Upper lobe of left lung (tissue), 6 donors: ENCODE measurements around the gene FNDC7. TPM values are rescaled to one million over a fixed set of nuclear protein-coding genes. Genes with fewer than 3 reads are reported as not detected.
"Not testable (repeated sequence)": the region's sequence is repeated elsewhere in the genome, so short reads cannot be mapped to it uniquely, and the experiment has no call there.

Experiments used
- ATAC-seq, 2 donors: fragments of 200-7000 bp; cut with Tn5 transposase; one replicate each; pipeline ENCODE4 v1.9.1; 2022; ENCODE audit warnings: mild to moderate bottlenecking in 2 of 2, moderate library complexity in 2 of 2; ENCODE audit not compliant: low FRiP score in 2 of 2
- DNase-seq, 2 donors: peaks; one replicate each; pipeline ENCODE4 v3.0.0-alpha.2; 2019 to 2020
- H3K27ac ChIP-seq, 4 donors: fragments of 200-600 bp; sonication (generic); one replicate each; pipeline ENCODE4 v1.5.1; 2016 to 2019
- H3K27me3 ChIP-seq, 4 donors: fragments of 200-600 bp; sonication (generic); one replicate each; pipeline ENCODE4 v1.5.1; 2017 to 2019
- H3K36me3 ChIP-seq, 4 donors: fragments of 200-600 bp; sonication (generic); one replicate each; pipeline ENCODE4 v1.5.1; 2016 to 2019
- H3K4me1 ChIP-seq, 4 donors: fragments of 200-600 bp; sonication (generic); one replicate each; pipeline ENCODE4 v1.5.1; 2018 to 2019
- H3K4me3 ChIP-seq, 4 donors: fragments of 200-600 bp; sonication (generic); one replicate each; pipeline ENCODE4 v1.5.1; 2017 to 2019; ENCODE audit warnings: mild to moderate bottlenecking in 2 of 4, moderate library complexity in 1 of 4
- H3K9me3 ChIP-seq, 4 donors: fragments of 200-600 bp; sonication (generic); one replicate each; pipeline ENCODE4 v1.5.1; 2018 to 2019
- EP300 ChIP-seq, 4 donors: sonication (generic); formaldehyde crosslinking; IDR thresholded peaks; one replicate each; pipeline ENCODE4 v1.5.1; 2017; ENCODE audit warnings: antibody characterized with exemption in 4 of 4, control low read depth in 2 of 4
- POLR2A ChIP-seq, 4 donors: fragments of 450-650 bp; IDR thresholded peaks; one replicate each; pipeline ENCODE4 v1.5.1; 2016 to 2017; ENCODE audit warnings: antibody characterized with exemption in 4 of 4, mild to moderate bottlenecking in 2 of 4
- POLR2AphosphoS5 ChIP-seq, 2 donors: sonication (generic); formaldehyde crosslinking; IDR thresholded peaks; one replicate each; pipeline ENCODE4 v1.5.1; 2017; ENCODE audit warnings: antibody characterized with exemption in 2 of 2
- WGBS, 2 donors: methylation state at CpG; one replicate each; pipeline ENCODE4 v1.1.5; 2017 to 2018; 5-methylcytosine and 5-hydroxymethylcytosine counted together
- total RNA-seq, 6 donors: library from RNA; depleted of rRNA in 4 of 6; stranded (reverse); fragments of >200 nt in 4 of 6; gene quantifications; one replicate each; pipeline versions ENCODE4 v1.1.0 to v1.2.1, GENCODE V29; 2016 to 2021
- TF ChIP-seq, protein P1 (sequence below), 6 experiments: fragments of 450-650 bp in 4 of 6; fragments of 200-600 bp in 2 of 6; sonication (generic) in 2 of 6; IDR thresholded peaks; one replicate each; pipeline ENCODE4 v1.5.1; 2016 to 2019; ENCODE audit warnings: antibody characterized with exemption in 6 of 6
- donor health status: DM: no; HTN: no; CAD: no; lungs with moderate emphysema.
- donor health status: DM: no; HTN: yes; CAD: no; lungs with severe emphysema.

Gene FNDC7
- total RNA-seq, 6 donors from 2014 or later = 2.1 TPM; not detected in 5

DNA sequence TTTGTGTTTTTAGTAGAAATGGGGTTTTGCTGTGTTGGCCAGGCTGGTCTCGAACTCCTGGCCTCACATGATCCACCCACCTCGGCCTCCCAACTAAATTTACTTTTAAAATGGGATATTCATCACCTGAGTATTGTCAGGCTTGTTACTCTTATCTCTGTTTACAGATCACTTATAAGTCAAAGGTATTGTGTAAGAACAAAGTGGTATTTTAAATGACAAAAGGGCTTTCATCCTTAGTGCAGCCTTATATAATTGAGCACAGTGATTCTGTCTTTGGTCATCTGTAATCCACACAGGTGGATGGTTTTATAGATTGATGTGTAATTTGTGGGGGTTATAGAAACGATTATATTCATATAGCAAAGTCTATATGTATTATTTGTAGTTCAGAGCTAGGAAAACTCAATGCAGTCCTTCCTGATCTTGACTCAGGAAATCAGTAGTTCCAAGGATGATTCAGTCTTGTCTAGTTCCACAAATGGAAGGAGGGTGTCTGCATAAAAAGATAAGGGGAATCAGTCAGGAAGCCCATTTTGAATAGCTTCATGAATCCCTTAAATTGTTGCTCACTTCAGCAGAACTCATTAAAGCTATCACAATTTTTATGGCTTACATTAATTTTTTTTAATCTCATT lies 68.3 kb downstream of the FNDC7 start:
- TF ChIP-seq POLR2A (IDR thresholded peaks at IDR 0.05) (no peak), EP300 (IDR thresholded peaks at IDR 0.05) (no peak), POLR2AphosphoS5 (IDR thresholded peaks at IDR 0.05) (no peak)
- TF ChIP-seq, protein P1, sequence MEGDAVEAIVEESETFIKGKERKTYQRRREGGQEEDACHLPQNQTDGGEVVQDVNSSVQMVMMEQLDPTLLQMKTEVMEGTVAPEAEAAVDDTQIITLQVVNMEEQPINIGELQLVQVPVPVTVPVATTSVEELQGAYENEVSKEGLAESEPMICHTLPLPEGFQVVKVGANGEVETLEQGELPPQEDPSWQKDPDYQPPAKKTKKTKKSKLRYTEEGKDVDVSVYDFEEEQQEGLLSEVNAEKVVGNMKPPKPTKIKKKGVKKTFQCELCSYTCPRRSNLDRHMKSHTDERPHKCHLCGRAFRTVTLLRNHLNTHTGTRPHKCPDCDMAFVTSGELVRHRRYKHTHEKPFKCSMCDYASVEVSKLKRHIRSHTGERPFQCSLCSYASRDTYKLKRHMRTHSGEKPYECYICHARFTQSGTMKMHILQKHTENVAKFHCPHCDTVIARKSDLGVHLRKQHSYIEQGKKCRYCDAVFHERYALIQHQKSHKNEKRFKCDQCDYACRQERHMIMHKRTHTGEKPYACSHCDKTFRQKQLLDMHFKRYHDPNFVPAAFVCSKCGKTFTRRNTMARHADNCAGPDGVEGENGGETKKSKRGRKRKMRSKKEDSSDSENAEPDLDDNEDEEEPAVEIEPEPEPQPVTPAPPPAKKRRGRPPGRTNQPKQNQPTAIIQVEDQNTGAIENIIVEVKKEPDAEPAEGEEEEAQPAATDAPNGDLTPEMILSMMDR (IDR thresholded peaks at IDR 0.05) = no peak
- ATAC-seq (no peak), DNase-seq (no peak)
- Histone ChIP-seq H3K36me3 (peaks cover 12 to 97% (median 44%) of the 10 kb centered on the region in 4 donors), H3K4me3 (no peak overlapping the region), H3K27me3 (no peaks in the 10 kb centered on the region), H3K27ac (no peak overlapping the region), H3K4me1 (no peaks in the 10 kb centered on the region), H3K9me3 (peaks cover 0 to 19% (median 13%) of the 10 kb centered on the region in 4 donors)
- 77 to 78% methylated on average over 3 of the region's 3 CpGs for WGBS, 2 donors

DNA sequence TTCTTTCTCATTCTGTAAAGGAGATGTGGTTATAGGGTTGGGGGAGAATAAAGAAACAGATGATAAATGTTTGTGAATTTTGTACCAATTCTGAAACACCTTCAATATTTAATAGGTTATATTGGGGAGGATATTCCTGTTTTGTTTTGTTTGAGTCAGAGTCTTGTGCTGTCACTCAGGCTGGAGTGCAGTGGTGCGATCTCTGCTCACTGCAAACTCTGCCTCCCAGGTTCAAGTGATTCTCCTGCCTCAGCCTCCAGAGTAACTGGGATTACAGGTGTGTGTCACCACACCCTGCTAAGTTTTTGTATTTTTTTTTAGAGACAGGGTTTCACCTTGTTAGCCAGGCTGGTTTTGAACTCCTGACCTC lies 68.9 kb downstream of the FNDC7 start:
- peaks cover 0 to 21% (median 13%) of the 10 kb centered on the region in 4 donors for H3K9me3 ChIP-seq
- H3K27me3 ChIP-seq, H3K4me3 ChIP-seq, DNase-seq, ATAC-seq, H3K27ac ChIP-seq, H3K4me1 ChIP-seq: not testable (repeated sequence)
- 92 to 95% methylated on average over 1 of the region's 1 CpG for WGBS, 2 donors
- H3K36me3 ChIP-seq = peaks cover 7 to 95% (median 45%) of the 10 kb centered on the region in 4 donors

DNA sequence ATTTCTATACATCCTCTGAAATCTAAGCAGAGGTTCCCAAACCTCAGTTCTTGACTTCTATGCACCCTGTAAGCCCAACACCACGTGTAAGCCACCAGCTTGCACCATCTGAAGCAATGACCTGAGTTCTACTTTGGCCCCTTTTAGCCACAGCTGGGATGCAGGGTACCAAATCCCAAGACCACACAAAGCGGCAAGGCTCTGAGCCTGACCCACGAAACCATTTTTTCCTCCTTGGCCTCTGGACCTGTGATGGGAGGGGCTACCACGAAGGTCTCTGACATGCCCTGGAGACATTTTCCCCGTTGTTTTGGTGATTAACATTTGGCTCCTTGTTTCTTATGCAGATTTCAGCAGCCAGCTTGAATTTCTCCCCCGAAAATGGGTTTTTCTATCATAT lies 72.6 kb downstream of the FNDC7 start:
- TF ChIP-seq POLR2AphosphoS5 (IDR thresholded peaks at IDR 0.05) (no peak), POLR2A (IDR thresholded peaks at IDR 0.05) (no peak), EP300 (IDR thresholded peaks at IDR 0.05) (no peak)
- TF ChIP-seq, protein P1 (IDR thresholded peaks at IDR 0.05) = no peak
- Histone ChIP-seq H3K36me3 (peaks cover 6 to 87% (median 38%) of the 10 kb centered on the region in 4 donors), H3K27me3 (no peaks in the 10 kb centered on the region)

DNA sequence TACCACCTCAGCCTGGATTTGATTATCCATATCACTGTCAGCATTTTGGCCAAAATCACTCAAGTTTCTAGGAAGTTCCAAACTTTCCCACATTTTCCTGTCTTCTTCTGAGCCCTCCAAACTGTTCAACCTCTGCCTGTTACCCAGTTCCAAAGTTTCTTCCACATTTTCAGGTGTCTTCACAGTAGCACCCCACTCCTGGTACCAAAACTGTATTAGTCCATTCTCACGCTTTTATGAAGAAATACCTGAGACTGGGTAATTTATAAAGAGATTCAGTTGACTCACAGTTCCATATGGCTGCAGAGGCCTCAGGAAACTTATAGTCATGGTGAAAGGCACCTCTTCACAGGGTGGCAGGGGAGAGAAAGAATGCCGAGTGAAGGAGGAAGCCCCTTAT lies 73.2 kb downstream of the FNDC7 start:
- Histone ChIP-seq H3K9me3 (peaks cover 0 to 21% (median 13%) of the 10 kb centered on the region in 4 donors), H3K4me3 (no peak overlapping the region), H3K27ac (no peak overlapping the region), H3K36me3 (peaks cover 6 to 82% (median 38%) of the 10 kb centered on the region in 4 donors), H3K4me1 (no peaks in the 10 kb centered on the region), H3K27me3 (no peaks in the 10 kb centered on the region)
- 97 to 100% methylated on average over 2 of the region's 2 CpGs for WGBS, 2 donors
- no peak for ATAC-seq
- no peak for DNase-seq
- TF ChIP-seq POLR2AphosphoS5 (IDR thresholded peaks at IDR 0.05) (no peak), POLR2A (IDR thresholded peaks at IDR 0.05) (no peak), EP300 (IDR thresholded peaks at IDR 0.05) (no peak)
- TF ChIP-seq, protein P1 (IDR thresholded peaks at IDR 0.05) = no peak

More for the DNA sequence above, 72.6 kb downstream of the FNDC7 start:
- ATAC-seq (no peak), DNase-seq (no peak)
- H3K9me3 ChIP-seq = peaks cover 0 to 21% (median 13%) of the 10 kb centered on the region in 4 donors
- 96% methylated on average over 6 of the region's 6 CpGs for WGBS, 2 donors
- H3K27ac ChIP-seq = no peak overlapping the region
- H3K4me3 ChIP-seq = no peak overlapping the region
- H3K4me1 ChIP-seq = no peaks in the 10 kb centered on the region

DNA sequence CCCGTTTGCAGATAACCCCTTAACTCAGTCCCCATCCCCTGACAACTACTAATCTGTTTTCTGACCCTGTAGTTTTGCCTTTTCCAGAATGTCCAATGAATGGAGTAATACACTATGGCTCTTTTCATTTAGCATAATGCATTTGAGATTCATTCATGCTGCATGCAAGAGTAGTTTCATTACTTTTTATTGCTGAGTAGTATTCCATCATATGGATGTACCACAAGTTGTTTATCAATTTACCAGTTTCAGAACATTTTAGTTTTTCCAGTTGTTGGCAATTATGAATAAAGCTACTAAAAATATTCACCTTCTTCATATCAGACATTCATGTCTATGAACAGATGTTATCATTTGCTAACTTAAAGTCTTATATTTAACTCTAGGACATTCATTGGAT lies 79.1 kb downstream of the FNDC7 start:
- no peak overlapping the region for H3K4me3 ChIP-seq
- no peaks in the 10 kb centered on the region for H3K4me1 ChIP-seq
- no peak for TF ChIP-seq POLR2A (IDR thresholded peaks at IDR 0.05)
- TF ChIP-seq POLR2AphosphoS5 (IDR thresholded peaks at IDR 0.05) = no peak
- TF ChIP-seq, protein P1 (IDR thresholded peaks at IDR 0.05) = no peak
- TF ChIP-seq EP300 (IDR thresholded peaks at IDR 0.05) = no peak
- H3K36me3 ChIP-seq = peaks cover 17 to 82% (median 25%) of the 10 kb centered on the region in 4 donors
- H3K27ac ChIP-seq = no peak overlapping the region
- H3K9me3 ChIP-seq = peaks cover 0 to 11% (median 3%) of the 10 kb centered on the region in 4 donors
- DNase-seq (no peak), ATAC-seq (no peak)
- H3K27me3 ChIP-seq = no peaks in the 10 kb centered on the region
- 96 to 97% methylated on average over 1 of the region's 1 CpG for WGBS, 2 donors

Other genes starting within 250 kb of the FNDC7 start
- 10 to 100 TPM in 5 of 6 donors, 1 to 10 TPM in 1; 8.4 to 19.9 (median 15.1) TPM for gene EEIG2, start 152.8 kb upstream of the FNDC7 start, total RNA-seq
- 10 to 100 TPM in 2 of 6 donors, 1 to 10 TPM in 4; 5.0 to 12.3 (median 7.0) TPM for gene HENMT1, start 51.8 kb upstream of the FNDC7 start, total RNA-seq
- gene PRPF38B, start 20.6 kb upstream of the FNDC7 start, total RNA-seq = 10 to 100 TPM; 28.9 to 81.7 (median 35.5) TPM
- gene STXBP3, start 33.8 kb downstream of the FNDC7 start, total RNA-seq = 10 to 100 TPM; 41.8 to 84.1 (median 55.8) TPM
- gene AKNAD1, start 144.2 kb downstream of the FNDC7 start, total RNA-seq = under 1 TPM in 2 of 6 donors, not detected in 4; 0.46 to 0.84 TPM
- 10 to 100 TPM in 5 of 6 donors, 1 to 10 TPM in 1; 8.9 to 27.4 (median 17.8) TPM for gene GPSM2, start 164.1 kb downstream of the FNDC7 start, total RNA-seq